Parathyroid adenoma (tissue), 2 donors: ENCODE results near the gene NF1.
"Not testable (repeated sequence)": the region's sequence is repeated elsewhere in the genome, so short reads cannot be mapped to it uniquely, and the experiment has no call there.

ENCODE experiments used
- H2AFZ ChIP-seq: fragments of 300-600 bp; sonication (generic); one replicate; pipeline ENCODE4 v1.7.0; 2017; ENCODE audit warnings: antibody characterized with exemption, mild to moderate bottlenecking
- H3K27ac ChIP-seq: fragments of 300-600 bp; sonication (generic); one replicate; pipeline ENCODE4 v1.7.0; 2017
- H3K27me3 ChIP-seq: fragments of 300-600 bp; sonication (generic); one replicate; pipeline ENCODE4 v1.7.0; 2017; ENCODE audit warnings: low read length; ENCODE audit not compliant: control insufficient read depth, insufficient read depth
- H3K36me3 ChIP-seq: fragments of 300-600 bp; sonication (generic); one replicate; pipeline ENCODE4 v1.7.0; 2017; ENCODE audit warnings: low read length; ENCODE audit not compliant: control insufficient read depth, insufficient read depth
- H3K4me1 ChIP-seq: fragments of 300-600 bp; sonication (generic); one replicate; pipeline ENCODE4 v1.7.0; 2017; ENCODE audit warnings: control low read depth
- H3K4me2 ChIP-seq: fragments of 300-600 bp; sonication (generic); one replicate; pipeline ENCODE4 v1.7.0; 2017; ENCODE audit warnings: low read length
- H3K4me3 ChIP-seq: fragments of 300-600 bp; sonication (generic); one replicate; pipeline ENCODE4 v1.7.0; 2017; ENCODE audit warnings: low read depth, low read length
- H3K79me2 ChIP-seq: fragments of 300-600 bp; sonication (generic); one replicate; pipeline ENCODE4 v1.7.0; 2017; ENCODE audit warnings: control low read depth
- H3K9ac ChIP-seq: fragments of 300-600 bp; sonication (generic); one replicate; pipeline ENCODE4 v1.7.0; 2017; ENCODE audit warnings: mild to moderate bottlenecking
- H3K9me3 ChIP-seq: fragments of 300-600 bp; sonication (generic); one replicate; pipeline ENCODE4 v1.7.0; 2017; ENCODE audit warnings: low read length; ENCODE audit not compliant: control insufficient read depth
- CTCF ChIP-seq: fragments of 300-600 bp; sonication (generic); IDR thresholded peaks from one replicate; pipeline ENCODE4 v1.7.0; 2017; ENCODE audit warnings: antibody characterized with exemption, mild to moderate bottlenecking
- donor health status: primary hyperparathyroidism.

NF1 gene

GRCh38 chr17:31327534-31328159 is 232.9 kb downstream of the NF1 start:
- H3K4me3 ChIP-seq = no peak overlapping the region
- no peak for TF ChIP-seq CTCF

GRCh38 chr17:31328160-31328535 is 233.4 kb downstream of the NF1 start:
- H3K79me2 ChIP-seq = no peaks in the 10 kb centered on the region
- H3K36me3 ChIP-seq = no peaks in the 10 kb centered on the region
- no peak overlapping the region for H3K9ac ChIP-seq
- TF ChIP-seq CTCF = no peak
- no peak overlapping the region for H3K4me2 ChIP-seq
- H3K27ac ChIP-seq = no peak overlapping the region
- H2AFZ ChIP-seq = no peak overlapping the region
- H3K9me3 ChIP-seq = no peaks in the 10 kb centered on the region
- H3K4me1 ChIP-seq = no peaks in the 10 kb centered on the region
- no peak overlapping the region for H3K4me3 ChIP-seq
- no peaks in the 10 kb centered on the region for H3K27me3 ChIP-seq

More at GRCh38 chr17:31327534-31328159, 232.9 kb downstream of the NF1 start:
- no peak overlapping the region for H3K9ac ChIP-seq
- H3K9me3 ChIP-seq = no peaks in the 10 kb centered on the region
- no peaks in the 10 kb centered on the region for H3K27me3 ChIP-seq
- H2AFZ ChIP-seq = no peak overlapping the region
- no peak overlapping the region for H3K4me2 ChIP-seq
- H3K27ac ChIP-seq = no peak overlapping the region
- H3K4me1 ChIP-seq = no peaks in the 10 kb centered on the region
- no peaks in the 10 kb centered on the region for H3K36me3 ChIP-seq
- H3K79me2 ChIP-seq = no peaks in the 10 kb centered on the region

GRCh38 chr17:31329221-31329620 is 234.4 kb downstream of the NF1 start:
- no peak for TF ChIP-seq CTCF
- Histone ChIP-seq H3K9me3 (no peaks in the 10 kb centered on the region), H3K27ac (no peak overlapping the region)

GRCh38 chr17:31339906-31340661 is 245.3 kb downstream of the NF1 start:
- no peak for TF ChIP-seq CTCF
- H3K4me1 ChIP-seq = no peaks in the 10 kb centered on the region
- no peak overlapping the region for H3K4me3 ChIP-seq
- no peak overlapping the region for H3K9ac ChIP-seq
- no peaks in the 10 kb centered on the region for H3K36me3 ChIP-seq
- H3K79me2 ChIP-seq = no peaks in the 10 kb centered on the region
- no peak overlapping the region for H3K4me2 ChIP-seq
- no peaks in the 10 kb centered on the region for H3K9me3 ChIP-seq
- no peaks in the 10 kb centered on the region for H3K27me3 ChIP-seq
- H2AFZ ChIP-seq = no peak overlapping the region
- no peak overlapping the region for H3K27ac ChIP-seq

More at GRCh38 chr17:31329221-31329620, 234.4 kb downstream of the NF1 start:
- Histone ChIP-seq H3K4me2 (no peak overlapping the region), H3K27me3 (no peaks in the 10 kb centered on the region), H3K9ac (no peak overlapping the region), H3K4me3 (no peak overlapping the region), H3K36me3 (no peaks in the 10 kb centered on the region), H3K79me2 (no peaks in the 10 kb centered on the region), H3K4me1 (no peaks in the 10 kb centered on the region), H2AFZ (no peak overlapping the region)

- H3K9ac ChIP-seq, H2AFZ ChIP-seq, H3K4me1 ChIP-seq, H3K9me3 ChIP-seq, H3K79me2 ChIP-seq, H3K27ac ChIP-seq, H3K36me3 ChIP-seq, H3K27me3 ChIP-seq, H3K4me3 ChIP-seq, H3K4me2 ChIP-seq: not testable (repeated sequence)
These were observed 250.5 kb downstream of the NF1 start for GRCh38 chr17:31345191-31345747.
